Measurements from ENCODE around the gene ECM1.

The ECM1 gene

DNA sequence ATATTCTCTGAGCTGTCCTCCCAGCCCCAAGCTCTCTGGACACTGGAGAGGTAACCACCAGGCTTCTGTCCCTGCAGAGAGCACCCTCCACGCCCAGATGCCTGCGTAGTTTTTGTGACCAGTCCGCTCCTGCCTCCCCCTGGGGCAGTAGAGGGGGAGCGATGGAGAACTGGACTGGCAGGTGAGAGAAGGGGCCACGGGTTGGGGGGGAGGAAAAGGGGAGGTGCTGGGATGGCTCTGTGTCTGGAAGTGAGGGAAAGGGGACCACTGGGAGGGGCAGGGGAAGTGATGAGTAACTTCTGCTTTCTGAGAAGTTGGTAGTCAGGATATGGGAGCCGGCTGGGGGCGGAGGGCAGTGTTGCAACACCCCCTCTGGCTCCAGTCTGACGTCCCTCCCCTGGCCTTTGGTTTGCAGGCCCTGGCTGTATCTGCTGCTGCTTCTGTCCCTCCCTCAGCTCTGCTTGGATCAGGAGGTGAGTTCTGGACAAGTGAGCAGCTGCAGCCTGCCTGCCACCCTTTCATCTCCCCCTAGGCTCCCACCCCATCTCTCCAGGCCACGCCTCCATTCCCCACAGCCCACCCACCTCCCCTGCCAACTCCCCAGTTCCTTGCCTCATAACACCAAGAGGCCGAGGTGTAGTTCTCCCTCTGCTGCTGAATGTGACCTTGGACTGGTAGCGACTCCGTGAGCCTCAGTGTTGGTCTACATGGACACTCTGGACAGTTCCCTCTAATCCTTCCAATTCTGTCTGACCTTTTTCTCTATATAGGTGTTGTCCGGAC is 44.4 kb downstream of the ECM1 start:
- DNase-seq (ENCODE audit: low read depth) = peak; percentile 92
- no peak for TF ChIP-seq CTCF (IDR thresholded peaks at IDR 0.05; ENCODE audit: insufficient read depth, low read depth, low read length, missing control alignments)
- no peak overlapping the region for H3K4me3 ChIP-seq (ENCODE audit: low read length)

DNA sequence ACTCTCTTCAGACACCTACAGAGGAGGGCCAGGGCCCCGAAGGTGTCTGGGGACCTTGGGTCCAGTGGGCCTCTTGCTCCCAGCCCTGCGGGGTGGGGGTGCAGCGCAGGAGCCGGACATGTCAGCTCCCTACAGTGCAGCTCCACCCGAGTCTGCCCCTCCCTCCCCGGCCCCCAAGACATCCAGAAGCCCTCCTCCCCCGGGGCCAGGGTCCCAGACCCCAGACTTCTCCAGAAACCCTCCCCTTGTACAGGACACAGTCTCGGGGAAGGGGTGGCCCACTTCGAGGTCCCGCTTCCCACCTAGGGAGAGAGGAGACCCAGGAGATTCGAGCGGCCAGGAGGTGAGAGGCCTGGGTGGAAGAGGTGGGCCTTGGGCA is 45.0 kb downstream of the ECM1 start:
- no peak for DNase-seq (ENCODE audit: low read depth)
- H3K4me3 ChIP-seq (ENCODE audit: low read length) = no peak overlapping the region
- TF ChIP-seq CTCF (IDR thresholded peaks at IDR 0.05; ENCODE audit: insufficient read depth, low read depth, low read length, missing control alignments) = no peak

GRCh38 chr1:150553392-150554085 is 45.6 kb downstream of the ECM1 start:
- no peak for TF ChIP-seq CTCF (IDR thresholded peaks at IDR 0.05; ENCODE audit: insufficient read depth, low read depth, low read length, missing control alignments)
- no peak overlapping the region for H3K4me3 ChIP-seq (ENCODE audit: low read length)
- no peak for DNase-seq (ENCODE audit: low read depth)

DNA sequence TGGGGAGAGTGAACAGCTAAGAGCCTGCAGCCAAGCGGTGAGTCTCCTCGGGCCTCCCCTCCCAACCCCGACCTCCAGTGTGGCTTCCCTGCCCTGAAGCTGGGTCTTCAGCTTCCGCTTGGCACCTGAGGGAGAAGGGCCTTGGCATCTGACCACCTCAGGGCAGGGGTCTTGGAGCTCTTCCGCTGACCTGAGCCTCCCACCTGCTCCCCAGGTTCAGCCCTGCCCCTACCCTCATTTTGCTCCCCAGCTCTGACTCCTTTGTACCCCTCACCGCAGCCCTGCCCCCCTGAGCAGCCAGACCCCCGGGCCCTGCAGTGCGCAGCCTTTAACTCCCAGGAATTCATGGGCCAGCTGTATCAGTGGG is 46.2 kb downstream of the ECM1 start:
- H3K4me3 ChIP-seq (ENCODE audit: low read length) = no peak overlapping the region
- no peak for TF ChIP-seq CTCF (IDR thresholded peaks at IDR 0.05; ENCODE audit: insufficient read depth, low read depth, low read length, missing control alignments)
- no peak for DNase-seq (ENCODE audit: low read depth)

DNA sequence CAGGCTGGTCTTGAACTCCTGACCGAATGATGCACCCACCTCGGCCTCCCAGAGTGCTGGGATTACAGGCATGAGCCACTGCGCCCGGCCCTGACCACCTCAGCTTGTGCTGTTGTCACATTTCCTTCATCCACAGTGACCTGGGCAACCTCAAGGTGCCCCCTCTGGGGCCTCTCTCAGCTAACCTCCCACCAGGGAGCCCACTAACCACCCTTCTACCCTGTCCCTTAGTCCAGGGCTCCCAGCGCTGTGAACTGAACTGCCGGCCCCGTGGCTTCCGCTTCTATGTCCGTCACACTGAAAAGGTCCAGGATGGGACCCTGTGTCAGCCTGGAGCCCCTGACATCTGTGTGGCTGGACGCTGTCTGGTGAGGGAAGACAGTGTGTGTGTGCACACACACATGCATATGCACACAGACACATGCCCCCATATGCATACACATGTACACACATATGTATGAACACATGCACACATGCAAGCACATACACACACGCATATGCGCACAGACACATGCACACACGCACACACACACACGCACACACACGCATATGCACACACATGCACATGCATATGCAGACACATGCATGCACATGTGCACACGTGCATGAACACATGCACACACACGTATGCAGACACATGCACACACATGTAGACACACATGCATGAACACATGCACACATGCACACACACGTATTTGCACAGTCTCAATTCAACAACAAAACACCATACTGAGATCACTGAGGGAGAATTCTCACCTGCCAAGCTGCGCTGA is 47.5 kb downstream of the ECM1 start:
- TF ChIP-seq CTCF (IDR thresholded peaks at IDR 0.05; ENCODE audit: insufficient read depth, low read depth, low read length, missing control alignments) = no peak
- H3K4me3 ChIP-seq (ENCODE audit: low read length) = no peak overlapping the region
- DNase-seq (ENCODE audit: low read depth) = no peak

DNA sequence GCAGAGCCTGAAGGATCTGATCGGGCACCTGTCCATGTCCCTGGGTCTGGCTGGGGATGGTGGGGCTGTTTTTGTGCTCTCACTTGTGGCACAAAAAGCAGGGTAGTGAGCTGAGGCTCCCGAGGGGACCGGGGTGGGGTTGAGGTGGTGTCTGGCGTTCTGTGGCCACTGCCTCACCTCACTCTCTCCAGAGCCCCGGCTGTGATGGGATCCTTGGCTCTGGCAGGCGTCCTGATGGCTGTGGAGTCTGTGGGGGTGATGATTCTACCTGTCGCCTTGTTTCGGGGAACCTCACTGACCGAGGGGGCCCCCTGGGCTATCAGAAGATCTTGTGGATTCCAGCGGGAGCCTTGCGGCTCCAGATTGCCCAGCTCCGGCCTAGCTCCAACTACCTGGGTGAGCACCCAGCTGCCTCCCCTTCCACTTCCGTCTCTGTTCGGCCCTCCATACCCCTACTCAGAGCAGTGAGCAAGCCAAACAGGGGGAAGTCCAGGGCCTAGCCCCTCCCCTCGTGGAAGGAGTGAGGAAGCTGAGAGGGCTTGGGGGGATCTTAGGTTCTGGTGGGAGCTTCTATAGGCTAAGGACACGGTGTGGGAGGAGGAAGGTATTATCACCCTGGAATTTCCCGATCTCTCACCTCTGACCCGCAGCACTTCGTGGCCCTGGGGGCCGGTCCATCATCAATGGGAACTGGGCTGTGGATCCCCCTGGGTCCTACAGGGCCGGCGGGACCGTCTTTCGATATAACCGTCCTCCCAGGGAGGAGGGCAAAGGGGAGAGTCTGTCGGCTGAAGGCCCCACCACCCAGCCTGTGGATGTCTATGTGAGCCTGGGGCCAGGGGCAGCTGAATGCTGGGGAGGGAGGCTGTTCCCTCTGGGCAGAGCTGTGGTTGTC is 48.3 kb downstream of the ECM1 start:
- H3K4me3 ChIP-seq (ENCODE audit: low read length) = no peak overlapping the region
- DNase-seq (ENCODE audit: low read depth) = no peak
- TF ChIP-seq CTCF (IDR thresholded peaks at IDR 0.05; ENCODE audit: insufficient read depth, low read depth, low read length, missing control alignments) = no peak
